Epithelial cell of proximal tubule (primary cell): ENCODE measurements around the gene NOL3. TPM values are rescaled to one million over a fixed set of nuclear protein-coding genes. Genes with fewer than 3 reads are reported as not detected.

ENCODE experiments used
- DNase-seq: peaks from one replicate; pipeline ENCODE4 v3.0.0-alpha.2; 2011; ENCODE audit warnings: low read depth
- H3K4me3 ChIP-seq: 2 replicates; pipeline ENCODE4 v1.5.1; 2011; ENCODE audit warnings: low read depth, mild to moderate bottlenecking, low read length
- CTCF ChIP-seq: conservative IDR thresholded peaks from 2 replicates; pipeline ENCODE4 v1.5.1; 2012; ENCODE audit warnings: low read depth, mild to moderate bottlenecking, low read length
- total RNA-seq: library from RNA; depleted of rRNA; stranded (reverse); fragments of >200 nt; gene quantifications from 2 replicates; pipeline ENCODE4 v1.2.3, GENCODE V29; 2015

Gene NOL3
- total RNA-seq, 1 donor from 2014 or later, result 39.4 TPM

GRCh38 chr16:67148656-67149275, 21.6 kb upstream of the NOL3 start:
- TF ChIP-seq CTCF, result no peak
- H3K4me3 ChIP-seq, result no peak overlapping the region
- DNase-seq, result no peak

- DNase-seq, result no peak
- no peak overlapping the region for H3K4me3 ChIP-seq
- no peak for TF ChIP-seq CTCF
Measured at GRCh38 chr16:67149276-67150046, 20.9 kb upstream of the NOL3 start.

DNA sequence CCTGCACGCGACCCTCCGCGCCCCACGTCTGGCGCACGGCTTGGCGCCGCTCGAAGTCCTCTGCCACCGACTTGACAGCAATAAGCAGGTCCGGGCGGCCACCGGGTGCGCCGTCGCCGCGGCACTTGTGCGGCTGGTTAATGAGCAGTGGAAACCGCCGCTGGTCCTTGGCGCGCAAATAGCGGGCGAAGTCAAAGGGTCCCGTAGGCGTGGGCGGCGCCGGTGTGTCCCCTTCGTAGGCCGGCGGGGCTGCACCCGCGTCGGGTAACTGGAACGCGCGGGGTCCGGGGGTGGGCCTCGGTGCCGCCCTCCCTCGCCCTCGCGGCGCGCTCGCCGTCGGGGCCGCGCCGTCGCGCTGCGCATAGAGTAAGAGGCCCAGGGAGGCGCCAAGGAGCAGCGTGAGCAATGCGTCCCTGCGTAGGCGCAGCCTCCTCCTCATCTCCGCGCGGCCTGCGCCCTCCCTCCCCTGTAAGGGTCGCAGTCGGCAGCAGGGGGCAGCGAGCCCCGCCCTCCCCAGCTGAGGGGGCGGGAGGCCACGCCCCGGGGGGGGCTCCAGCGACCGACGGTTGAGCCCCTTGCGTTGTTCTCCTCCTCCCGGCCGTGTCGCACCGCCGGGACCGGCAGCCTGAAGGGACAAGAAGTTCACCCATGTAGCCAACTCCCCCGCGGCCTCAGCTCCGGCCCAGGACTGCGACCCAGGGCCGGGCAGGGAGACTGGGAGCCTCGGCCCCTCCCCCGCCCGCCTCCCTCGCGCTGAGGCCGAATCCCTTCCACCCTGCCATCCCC, 20.1 kb upstream of the NOL3 start:
- H3K4me3 ChIP-seq, result peak overlapping the region; percentile 64
- DNase-seq, result no peak
- no peak for TF ChIP-seq CTCF

GRCh38 chr16:67150833-67151396, 19.4 kb upstream of the NOL3 start, which contains the start of gene B3GNT9:
Gene B3GNT9, minus strand, starts transcription at chr16:67150998. Its CDS starts 513 bp downstream, at chr16:67150485.
- no peak for TF ChIP-seq CTCF
- DNase-seq, result no peak
- H3K4me3 ChIP-seq, result peak within 1 kb of the TSS; percentile 64

GRCh38 chr16:67151431-67152097, 18.8 kb upstream of the NOL3 start:
- H3K4me3 ChIP-seq, result no peak overlapping the region
- DNase-seq, result no peak
- TF ChIP-seq CTCF, result no peak

- no peak for TF ChIP-seq CTCF
- H3K4me3 ChIP-seq, result peak overlapping the region; percentile 30
- no peak for DNase-seq
Measured at GRCh38 chr16:67154578-67155294, 15.6 kb upstream of the NOL3 start.
